Stimulated activated CD8-positive, alpha-beta memory T cell treated with anti-CD3 and anti-CD28 coated beads, Interleukin-7, amount 100 ng/mL, for 4 hours (primary cell): ENCODE results near the gene UBE3D.
"Not testable (repeated sequence)": the region's sequence is repeated elsewhere in the genome, so short reads cannot be mapped to it uniquely, and the experiment has no call there.

ENCODE experiments used
- DNase-seq, 2 donors: peaks; one replicate each; pipeline ENCODE4 v3.0.0-alpha.2; 2020; ENCODE audit warnings: low read depth in 2 of 2

UBE3D gene

GRCh38 chr6:82874867-82875266, 190.8 kb downstream of the UBE3D start:
- no peak for DNase-seq

- DNase-seq = no peak
These were observed 193.5 kb downstream of the UBE3D start for GRCh38 chr6:82872185-82872584.

GRCh38 chr6:82870582-82871172, 195.0 kb downstream of the UBE3D start:
- DNase-seq = no peak

- no peak for DNase-seq
These were observed 196.1 kb downstream of the UBE3D start for GRCh38 chr6:82869493-82869892.

GRCh38 chr6:82867946-82868345, 197.7 kb downstream of the UBE3D start:
- DNase-seq = no peak

GRCh38 chr6:82866446-82866845, 199.2 kb downstream of the UBE3D start:
- no peak for DNase-seq

GRCh38 chr6:82865461-82865860, 200.2 kb downstream of the UBE3D start:
- DNase-seq = no peak

- no peak for DNase-seq
These were observed 201.9 kb downstream of the UBE3D start for GRCh38 chr6:82863781-82864180.

- no peak for DNase-seq
These were observed 203.1 kb downstream of the UBE3D start for GRCh38 chr6:82862543-82862942.

- no peak for DNase-seq
These were observed 204.5 kb downstream of the UBE3D start for GRCh38 chr6:82861121-82861520.

GRCh38 chr6:82856077-82856476, 209.6 kb downstream of the UBE3D start:
- DNase-seq = not testable (repeated sequence)

GRCh38 chr6:82852904-82853303, 212.7 kb downstream of the UBE3D start:
- not testable (repeated sequence) for DNase-seq

- no peak for DNase-seq
These were observed 222.3 kb downstream of the UBE3D start for GRCh38 chr6:82843291-82843885.

GRCh38 chr6:82842721-82843120, 222.9 kb downstream of the UBE3D start:
- no peak for DNase-seq
